Nephron progenitor cell (in vitro differentiated cells): Measurements from ENCODE around the gene SLC38A2.

Experiments used
- DNase-seq: peaks from one replicate; pipeline ENCODE4 v3.0.0; 2021
- H3K27ac Mint-ChIP-seq: 2 replicates; pipeline ENCODE4 v1.8.0; 2021; ENCODE audit warnings: mild to moderate bottlenecking, moderate library complexity, mixed read lengths
- H3K27me3 Mint-ChIP-seq: 2 replicates; pipeline ENCODE4 v1.8.0; 2021; ENCODE audit warnings: mild to moderate bottlenecking, low read depth, mixed read lengths; ENCODE audit not compliant: poor library complexity
- H3K36me3 Mint-ChIP-seq: 2 replicates; pipeline ENCODE4 v1.8.0; 2021; ENCODE audit warnings: low read depth, mixed read lengths
- H3K4me1 Mint-ChIP-seq: 2 replicates; pipeline ENCODE4 v1.8.0; 2021; ENCODE audit warnings: mixed read lengths
- H3K4me3 Mint-ChIP-seq: 2 replicates; pipeline ENCODE4 v1.8.0; 2021; ENCODE audit warnings: mild to moderate bottlenecking, moderate library complexity, mixed read lengths
- H3K9me3 Mint-ChIP-seq: 2 replicates; pipeline ENCODE4 v1.8.0; 2021; ENCODE audit warnings: mild to moderate bottlenecking, moderate library complexity, mixed read lengths
- TF ChIP-seq, protein P1 (sequence below): fragments of 200-600 bp; sonication (generic); IDR thresholded peaks from 2 replicates; pipeline ENCODE4 v1.5.0; 2021; ENCODE audit warnings: antibody characterized with exemption

The SLC38A2 gene

DNA sequence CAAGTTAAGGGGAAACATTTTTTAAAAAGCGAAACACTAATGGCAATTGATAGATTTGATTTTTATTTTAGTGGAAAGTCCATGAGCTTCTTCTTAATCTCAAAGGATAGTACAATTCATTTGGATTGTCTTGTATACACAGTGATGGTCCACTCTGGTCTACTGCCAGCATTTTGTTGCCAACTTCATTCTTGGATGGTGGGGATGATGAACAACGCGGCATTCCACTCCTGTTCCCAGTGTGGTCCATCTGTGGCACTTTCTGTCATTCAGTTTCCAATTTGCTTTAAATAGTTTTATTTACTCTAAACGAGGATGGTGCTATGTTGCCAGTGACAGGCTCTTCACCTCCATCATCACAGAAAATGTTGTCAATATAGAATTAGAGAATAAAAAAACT is 40.3 kb upstream of the SLC38A2 start:
- Mint-ChIP-seq H3K27me3 (no peaks in the 10 kb centered on the region), H3K36me3 (peaks cover 3% of the 10 kb centered on the region), H3K9me3 (no peaks in the 10 kb centered on the region), H3K27ac (no peak overlapping the region), H3K4me3 (no peak overlapping the region), H3K4me1 (peaks cover 14% of the 10 kb centered on the region)
- TF ChIP-seq, protein P1, sequence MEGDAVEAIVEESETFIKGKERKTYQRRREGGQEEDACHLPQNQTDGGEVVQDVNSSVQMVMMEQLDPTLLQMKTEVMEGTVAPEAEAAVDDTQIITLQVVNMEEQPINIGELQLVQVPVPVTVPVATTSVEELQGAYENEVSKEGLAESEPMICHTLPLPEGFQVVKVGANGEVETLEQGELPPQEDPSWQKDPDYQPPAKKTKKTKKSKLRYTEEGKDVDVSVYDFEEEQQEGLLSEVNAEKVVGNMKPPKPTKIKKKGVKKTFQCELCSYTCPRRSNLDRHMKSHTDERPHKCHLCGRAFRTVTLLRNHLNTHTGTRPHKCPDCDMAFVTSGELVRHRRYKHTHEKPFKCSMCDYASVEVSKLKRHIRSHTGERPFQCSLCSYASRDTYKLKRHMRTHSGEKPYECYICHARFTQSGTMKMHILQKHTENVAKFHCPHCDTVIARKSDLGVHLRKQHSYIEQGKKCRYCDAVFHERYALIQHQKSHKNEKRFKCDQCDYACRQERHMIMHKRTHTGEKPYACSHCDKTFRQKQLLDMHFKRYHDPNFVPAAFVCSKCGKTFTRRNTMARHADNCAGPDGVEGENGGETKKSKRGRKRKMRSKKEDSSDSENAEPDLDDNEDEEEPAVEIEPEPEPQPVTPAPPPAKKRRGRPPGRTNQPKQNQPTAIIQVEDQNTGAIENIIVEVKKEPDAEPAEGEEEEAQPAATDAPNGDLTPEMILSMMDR = no peak
- DNase-seq = no peak

DNA sequence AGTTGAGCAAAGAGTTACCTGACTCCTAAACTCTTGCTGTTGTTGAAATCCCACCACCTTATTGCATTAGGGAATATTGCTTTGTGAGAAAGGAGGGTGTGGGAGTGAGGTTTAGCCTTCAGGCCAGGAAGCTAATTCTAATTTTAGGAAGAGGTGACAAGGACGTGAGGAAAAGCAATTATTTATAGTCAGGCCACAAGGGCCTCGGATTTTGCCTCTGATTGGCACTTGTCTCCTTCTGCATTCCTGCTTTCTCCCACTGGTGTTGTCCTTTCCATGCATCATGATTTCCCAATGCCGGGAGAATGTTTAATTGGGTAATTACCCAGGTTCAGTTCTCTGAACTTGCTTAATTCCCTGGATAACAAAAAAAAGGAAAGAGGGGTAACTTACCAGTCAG is 37.9 kb upstream of the SLC38A2 start:
- Mint-ChIP-seq H3K4me3 (no peak overlapping the region), H3K36me3 (no peaks in the 10 kb centered on the region), H3K27me3 (no peaks in the 10 kb centered on the region), H3K9me3 (no peaks in the 10 kb centered on the region), H3K27ac (no peak overlapping the region), H3K4me1 (peaks cover 17% of the 10 kb centered on the region)
- DNase-seq = no peak
- TF ChIP-seq, protein P1 = no peak

DNA sequence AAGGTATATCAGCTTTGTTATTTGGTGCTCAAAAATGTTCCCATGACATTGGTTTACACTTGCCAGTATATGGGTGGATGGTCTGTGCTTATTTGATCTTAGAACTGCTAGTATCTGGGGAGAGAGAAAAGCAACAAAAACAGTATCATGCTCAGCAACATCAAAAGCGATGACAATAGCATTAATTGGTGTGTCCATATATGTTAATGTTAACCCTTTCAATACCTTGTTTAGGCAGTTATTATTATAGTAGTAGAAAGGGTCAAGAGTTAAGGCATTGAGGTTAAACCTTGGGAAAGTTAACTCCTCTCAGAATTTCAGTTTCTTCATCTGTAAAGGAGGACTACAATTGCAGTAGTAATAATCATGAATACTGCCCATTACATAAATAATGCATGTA is 37.4 kb upstream of the SLC38A2 start:
- Mint-ChIP-seq H3K36me3 (no peaks in the 10 kb centered on the region), H3K9me3 (no peaks in the 10 kb centered on the region), H3K27me3 (no peaks in the 10 kb centered on the region), H3K4me3 (no peak overlapping the region), H3K4me1 (peaks cover 17% of the 10 kb centered on the region), H3K27ac (no peak overlapping the region)
- TF ChIP-seq, protein P1 = no peak
- DNase-seq = no peak

DNA sequence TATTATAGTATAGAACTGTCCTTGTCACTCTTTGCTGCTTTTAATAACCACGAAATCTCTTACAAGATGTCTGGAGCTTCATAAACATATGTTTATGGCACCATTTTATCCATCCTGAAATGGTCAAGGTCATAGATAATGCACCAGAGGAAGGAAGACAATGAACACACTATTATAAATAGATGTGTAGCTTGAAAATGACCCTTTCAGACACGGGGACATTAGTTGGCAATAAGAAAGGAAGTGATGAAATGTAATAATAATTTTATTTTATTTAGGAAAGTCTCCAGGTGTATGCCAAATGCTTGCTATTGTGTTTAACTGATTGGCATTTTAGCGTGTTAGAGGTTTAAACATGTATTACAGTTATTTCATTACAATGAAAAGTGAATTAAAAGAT is 36.8 kb upstream of the SLC38A2 start:
- TF ChIP-seq, protein P1 = no peak
- no peak for DNase-seq
- Mint-ChIP-seq H3K27ac (no peak overlapping the region), H3K36me3 (no peaks in the 10 kb centered on the region), H3K4me3 (no peak overlapping the region), H3K27me3 (no peaks in the 10 kb centered on the region), H3K9me3 (no peaks in the 10 kb centered on the region), H3K4me1 (peaks cover 17% of the 10 kb centered on the region)

DNA sequence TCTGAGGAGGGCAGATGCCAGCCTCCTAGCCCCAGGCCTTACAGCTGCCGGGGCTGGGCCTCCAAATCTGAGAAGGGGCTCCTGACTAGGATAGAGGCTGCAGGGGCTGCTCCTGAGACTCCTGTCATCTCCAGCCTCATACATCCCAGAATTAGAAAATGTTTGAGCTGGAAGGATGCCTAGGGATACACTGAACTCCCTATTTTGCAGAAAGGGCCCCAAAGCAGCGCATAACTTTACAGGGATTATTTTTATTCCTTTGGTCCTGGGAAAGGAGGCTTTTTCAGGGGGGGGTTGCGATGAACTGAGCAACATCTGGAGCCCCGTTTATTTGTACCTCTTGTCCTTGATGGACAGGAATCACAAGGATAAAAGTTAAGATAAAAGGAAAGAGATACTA is 35.9 kb upstream of the SLC38A2 start:
- Mint-ChIP-seq H3K36me3 (no peaks in the 10 kb centered on the region), H3K4me3 (no peak overlapping the region), H3K4me1 (peaks cover 17% of the 10 kb centered on the region), H3K27ac (peak overlapping the region; percentile 26), H3K9me3 (no peaks in the 10 kb centered on the region), H3K27me3 (no peaks in the 10 kb centered on the region)
- TF ChIP-seq, protein P1 = no peak
- DNase-seq = no peak

DNA sequence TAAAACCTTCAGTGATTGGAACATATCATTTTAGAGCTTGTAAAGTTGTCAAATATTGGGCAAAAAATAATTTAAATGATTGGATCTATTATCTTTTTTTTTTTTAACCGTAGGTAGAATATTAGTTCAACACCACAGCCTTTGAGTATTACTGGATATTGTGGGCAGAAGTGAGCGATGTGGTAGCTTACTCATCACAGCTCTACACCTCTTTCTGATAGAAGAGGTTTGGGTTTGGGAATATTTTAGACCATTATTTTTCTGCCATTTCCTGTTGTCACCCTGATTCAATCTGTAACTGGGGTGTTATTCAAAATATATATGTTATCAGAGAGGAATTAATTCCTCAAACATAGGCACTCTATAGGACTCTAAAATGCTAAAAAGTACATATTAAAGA is 34.8 kb upstream of the SLC38A2 start:
- no peaks in the 10 kb centered on the region for H3K27me3 Mint-ChIP-seq
- H3K27ac Mint-ChIP-seq = no peak overlapping the region
- no peak overlapping the region for H3K4me3 Mint-ChIP-seq
- TF ChIP-seq, protein P1 = no peak
- no peak for DNase-seq
- H3K4me1 Mint-ChIP-seq = peaks cover 26% of the 10 kb centered on the region
- no peaks in the 10 kb centered on the region for H3K9me3 Mint-ChIP-seq
- no peaks in the 10 kb centered on the region for H3K36me3 Mint-ChIP-seq
